GM12878 (cell line): ENCODE data around the gene DCTPP1.

Source experiments
- PML ChIP-seq: IDR thresholded peaks from 2 replicates; pipeline ENCODE4 v1.6.1; 2012; ENCODE audit warnings: low read length, inconsistent platforms
- POLR2A ChIP-seq: IDR thresholded peaks from 2 replicates; pipeline ENCODE4 v1.6.1; 2011; ENCODE audit warnings: low read depth, mild to moderate bottlenecking, low read length

GRCh38 chr16:30413112-30413806, 16.6 kb downstream of the DCTPP1 start:
- TF ChIP-seq PML (no peak), POLR2A (no peak)
